HG03139 (cell line): ENCODE measurements around the gene MMP24.
"Not testable (repeated sequence)": the region's sequence is repeated elsewhere in the genome, so short reads cannot be mapped to it uniquely, and the experiment has no call there.

ENCODE experiments used
- ATAC-seq: cut with Tn5 transposase; IDR thresholded peaks from one replicate; pipeline ENCODE4 v1.9.1; 2021; ENCODE audit not compliant: unreplicated experiment

Gene MMP24

GRCh38 chr20:35254448-35254999 lies 28.0 kb downstream of the MMP24 start:
- ATAC-seq: no peak

- ATAC-seq: no peak
These were observed 30.9 kb downstream of the MMP24 start for GRCh38 chr20:35257175-35257909.

GRCh38 chr20:35260426-35260825 lies 33.9 kb downstream of the MMP24 start:
- ATAC-seq: no peak

GRCh38 chr20:35262321-35262720 lies 35.8 kb downstream of the MMP24 start:
- not testable (repeated sequence) for ATAC-seq

GRCh38 chr20:35262731-35263531 lies 36.4 kb downstream of the MMP24 start:
- not testable (repeated sequence) for ATAC-seq

GRCh38 chr20:35263532-35264341 lies 37.2 kb downstream of the MMP24 start:
- no peak for ATAC-seq

- no peak for ATAC-seq
These were observed 38.3 kb downstream of the MMP24 start for GRCh38 chr20:35264755-35265154.

- no peak for ATAC-seq
These were observed 40.6 kb downstream of the MMP24 start for GRCh38 chr20:35267092-35267491.

GRCh38 chr20:35269055-35269781 lies 42.7 kb downstream of the MMP24 start:
- ATAC-seq: no peak

- no peak for ATAC-seq
These were observed 43.8 kb downstream of the MMP24 start for GRCh38 chr20:35270021-35270902.

- no peak for ATAC-seq
These were observed 44.8 kb downstream of the MMP24 start for GRCh38 chr20:35271073-35271882.

- no peak for ATAC-seq
These were observed 45.4 kb downstream of the MMP24 start for GRCh38 chr20:35271904-35272303.

GRCh38 chr20:35273449-35274171 lies 47.1 kb downstream of the MMP24 start:
- ATAC-seq: no peak

- ATAC-seq: no peak
These were observed 47.9 kb downstream of the MMP24 start for GRCh38 chr20:35274172-35275092.

- ATAC-seq: no peak
These were observed 49.3 kb downstream of the MMP24 start for GRCh38 chr20:35275741-35276251.

- ATAC-seq: no peak
These were observed 49.9 kb downstream of the MMP24 start for GRCh38 chr20:35276408-35276807.

GRCh38 chr20:35277127-35277526 lies 50.6 kb downstream of the MMP24 start:
- no peak for ATAC-seq
